Chondrocyte (in vitro differentiated cells): Measurements from ENCODE around the gene SLC22A23. TPM values are rescaled to one million over a fixed set of nuclear protein-coding genes. Genes with fewer than 3 reads are reported as not detected.

Experiments
- DNase-seq: peaks from one replicate; pipeline ENCODE4 v3.0.0; 2021; ENCODE audit warnings: mixed read lengths, low spot score
- H3K27ac Mint-ChIP-seq: one replicate; pipeline ENCODE4 v1.8.0; 2021; ENCODE audit warnings: mild to moderate bottlenecking, moderate library complexity, mixed read lengths; ENCODE audit not compliant: unreplicated experiment
- H3K27me3 Mint-ChIP-seq: 2 replicates; pipeline ENCODE4 v1.8.0; 2021; ENCODE audit warnings: low read depth, mixed read lengths
- H3K36me3 Mint-ChIP-seq: 2 replicates; pipeline ENCODE4 v1.8.0; 2021; ENCODE audit warnings: low read depth, mixed read lengths
- H3K4me1 Mint-ChIP-seq: 2 replicates; pipeline ENCODE4 v1.8.0; 2021; ENCODE audit warnings: low read depth, mild to moderate bottlenecking, mixed read lengths
- H3K4me3 Mint-ChIP-seq: one replicate; pipeline ENCODE4 v1.8.0; 2021; ENCODE audit warnings: mild to moderate bottlenecking, moderate library complexity, mixed read lengths; ENCODE audit not compliant: unreplicated experiment
- H3K9me3 Mint-ChIP-seq: 2 replicates; pipeline ENCODE4 v1.8.0; 2021; ENCODE audit warnings: low read depth, mixed read lengths
- CTCF ChIP-seq: fragments of 200-600 bp; sonication (generic); IDR thresholded peaks from 2 replicates; pipeline ENCODE4 v1.5.0; 2021; ENCODE audit warnings: antibody characterized with exemption, mild to moderate bottlenecking, moderate library complexity
- total RNA-seq: library from RNA; stranded (reverse); gene quantifications from 3 replicates; pipeline ENCODE4 v1.2.1, GENCODE V29; 2021

Gene SLC22A23
- total RNA-seq, 1 donor from 2014 or later, result 36.4 TPM

GRCh38 chr6:3282476-3283236 lies 174.2 kb downstream of the SLC22A23 start:
- peak; percentile 26 for DNase-seq
- no peak overlapping the region for H3K4me3 Mint-ChIP-seq
- H3K27me3 Mint-ChIP-seq, result no peaks in the 10 kb centered on the region
- H3K9me3 Mint-ChIP-seq, result no peaks in the 10 kb centered on the region
- peaks cover 41% of the 10 kb centered on the region for H3K4me1 Mint-ChIP-seq
- H3K27ac Mint-ChIP-seq, result peak overlapping the region; percentile 97
- TF ChIP-seq CTCF, result no peak
- peaks cover 14% of the 10 kb centered on the region for H3K36me3 Mint-ChIP-seq

- Mint-ChIP-seq H3K36me3 (peaks cover 12% of the 10 kb centered on the region), H3K4me1 (peaks cover 41% of the 10 kb centered on the region), H3K4me3 (peak overlapping the region; percentile 8), H3K27me3 (no peaks in the 10 kb centered on the region), H3K27ac (peak overlapping the region; percentile 97), H3K9me3 (no peaks in the 10 kb centered on the region)
- DNase-seq, result peak; percentile 35
- no peak for TF ChIP-seq CTCF
Measured at GRCh38 chr6:3281631-3282475, 175.0 kb downstream of the SLC22A23 start.

- H3K4me1 Mint-ChIP-seq, result peaks cover 41% of the 10 kb centered on the region
- H3K36me3 Mint-ChIP-seq, result peaks cover 10% of the 10 kb centered on the region
- H3K9me3 Mint-ChIP-seq, result no peaks in the 10 kb centered on the region
- TF ChIP-seq CTCF, result no peak
- no peak overlapping the region for H3K4me3 Mint-ChIP-seq
- peak overlapping the region; percentile 97 for H3K27ac Mint-ChIP-seq
- no peaks in the 10 kb centered on the region for H3K27me3 Mint-ChIP-seq
- DNase-seq, result peak; percentile 70
Measured at GRCh38 chr6:3280866-3281465, 175.9 kb downstream of the SLC22A23 start.

- Mint-ChIP-seq H3K4me1 (peaks cover 41% of the 10 kb centered on the region), H3K4me3 (no peak overlapping the region), H3K36me3 (peaks cover 8% of the 10 kb centered on the region), H3K27ac (peak overlapping the region; percentile 83), H3K27me3 (no peaks in the 10 kb centered on the region), H3K9me3 (no peaks in the 10 kb centered on the region)
- no peak for TF ChIP-seq CTCF
- peak; percentile 48 for DNase-seq
Measured at GRCh38 chr6:3280091-3280490, 176.8 kb downstream of the SLC22A23 start.

- H3K4me3 Mint-ChIP-seq, result no peak overlapping the region
- no peak for TF ChIP-seq CTCF
- no peaks in the 10 kb centered on the region for H3K27me3 Mint-ChIP-seq
- peaks cover 36% of the 10 kb centered on the region for H3K4me1 Mint-ChIP-seq
- peaks cover 4% of the 10 kb centered on the region for H3K36me3 Mint-ChIP-seq
- no peak overlapping the region for H3K27ac Mint-ChIP-seq
- DNase-seq, result peak; percentile 53
- H3K9me3 Mint-ChIP-seq, result no peaks in the 10 kb centered on the region
Measured at GRCh38 chr6:3278691-3279090, 178.2 kb downstream of the SLC22A23 start.
